HG03342 (cell line): ENCODE measurements around the gene ANO6.

Experiments
- ATAC-seq: cut with Tn5 transposase; IDR thresholded peaks from one replicate; pipeline ENCODE4 v1.9.1; 2021; ENCODE audit warnings: mild to moderate bottlenecking, moderate library complexity; ENCODE audit not compliant: unreplicated experiment

Gene ANO6

DNA sequence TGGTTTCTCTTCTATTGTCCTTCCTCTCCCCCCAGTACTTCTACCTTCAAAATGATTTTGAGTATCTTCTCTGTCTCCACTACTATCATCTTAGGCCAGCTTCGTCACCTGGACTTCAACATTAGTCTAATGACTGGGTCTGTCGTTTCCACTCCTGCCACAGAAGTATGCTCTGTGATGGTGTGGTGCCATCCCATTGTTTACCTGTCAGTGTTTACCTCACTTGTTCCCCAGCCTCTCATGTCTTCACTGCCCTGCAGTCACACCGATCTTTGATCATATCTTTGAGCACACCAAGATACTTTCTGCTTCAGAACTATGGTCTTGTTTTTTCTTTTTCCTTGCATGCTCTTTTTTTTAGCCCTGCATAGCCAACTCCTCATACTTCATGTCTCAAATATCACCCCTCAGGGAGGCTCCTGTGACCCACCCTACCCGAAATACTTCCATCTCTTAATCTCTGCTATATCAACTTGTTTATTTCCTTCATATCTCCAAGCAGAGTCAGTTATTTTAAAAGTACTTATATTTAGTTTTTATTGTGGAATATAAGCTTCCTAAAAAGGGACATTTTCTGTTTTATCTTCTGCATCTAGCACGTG, 60.4 kb downstream of the ANO6 start:
- ATAC-seq: no peak

DNA sequence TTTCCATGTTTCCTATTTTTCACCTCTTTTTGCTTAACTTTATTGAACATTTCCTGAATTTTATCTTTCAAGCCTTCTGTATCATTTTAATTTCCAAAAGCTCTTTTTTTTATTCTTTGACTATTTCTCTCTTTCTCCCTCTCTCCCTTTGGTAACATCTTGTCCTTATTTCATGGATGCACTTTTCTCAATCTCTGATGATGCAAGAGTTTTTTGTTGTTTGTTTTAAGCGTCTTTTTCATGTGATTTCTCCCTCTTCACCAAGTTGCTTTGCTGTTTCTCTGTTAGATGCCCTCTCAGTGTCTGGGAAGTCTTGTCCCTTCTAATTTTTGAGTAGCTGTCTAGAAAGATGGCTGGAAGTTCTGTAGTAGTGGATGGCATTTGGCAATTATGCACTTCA, 62.6 kb downstream of the ANO6 start:
- ATAC-seq: no peak

DNA sequence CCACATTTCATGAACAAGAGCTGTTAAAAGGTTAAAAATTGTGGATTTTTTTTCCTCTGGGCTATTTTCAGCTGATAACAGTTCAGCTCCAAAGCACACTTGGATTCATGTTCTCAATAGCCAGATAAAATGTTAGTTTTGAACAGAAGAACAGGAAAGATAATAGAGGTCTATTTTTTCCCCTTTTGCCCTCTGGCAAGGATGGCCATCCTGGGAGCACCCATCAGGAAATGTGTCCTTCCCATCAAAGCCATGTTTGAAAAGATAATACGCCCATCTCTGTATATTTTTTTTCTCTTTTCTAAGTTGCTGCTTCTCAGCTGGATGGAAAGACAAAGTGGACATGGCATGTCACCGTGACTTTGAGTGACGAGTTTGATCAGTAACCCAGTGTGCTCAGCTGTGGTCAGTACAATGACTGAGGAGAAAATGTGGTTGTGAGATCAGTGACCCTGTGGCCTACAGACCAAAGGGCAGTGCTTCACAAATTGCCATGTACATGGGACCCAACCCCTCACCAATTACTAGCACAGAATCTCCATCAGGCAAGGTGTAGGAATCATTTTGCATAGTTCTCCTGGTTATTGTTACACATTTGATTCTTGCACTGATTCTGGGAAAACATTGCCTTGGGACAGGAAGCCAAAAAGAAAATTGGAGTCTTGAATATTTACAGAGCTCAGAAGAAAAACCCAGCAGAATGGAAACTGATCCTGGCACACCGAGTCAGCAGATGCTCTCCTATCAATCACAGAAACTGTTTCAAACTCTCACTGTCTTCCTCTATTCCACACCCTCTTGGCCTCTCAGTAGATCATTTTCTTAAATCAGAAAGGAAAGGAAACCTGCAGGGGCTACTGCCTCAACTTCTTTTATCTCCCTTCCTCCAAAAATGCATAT, 64.3 kb downstream of the ANO6 start:
- no peak for ATAC-seq

DNA sequence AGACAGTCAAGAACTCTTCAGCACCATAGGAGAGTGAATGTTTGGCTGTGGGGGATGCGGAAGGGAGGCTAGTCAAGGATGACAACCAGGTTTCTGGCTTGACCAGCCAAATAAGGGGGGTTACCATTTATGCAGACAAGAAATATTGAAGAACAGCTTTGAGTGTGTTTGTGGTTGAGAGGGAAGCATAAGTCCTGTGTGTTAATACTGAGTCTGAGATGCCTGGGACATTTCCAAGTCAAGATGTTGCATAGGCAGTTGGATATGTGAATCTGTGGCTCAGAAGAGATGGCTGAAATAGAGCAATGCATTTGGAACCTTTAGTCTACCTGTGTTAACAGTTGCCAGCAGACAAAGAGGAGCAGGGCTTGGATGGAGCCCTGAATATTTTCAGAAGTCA, 66.1 kb downstream of the ANO6 start:
- no peak for ATAC-seq

DNA sequence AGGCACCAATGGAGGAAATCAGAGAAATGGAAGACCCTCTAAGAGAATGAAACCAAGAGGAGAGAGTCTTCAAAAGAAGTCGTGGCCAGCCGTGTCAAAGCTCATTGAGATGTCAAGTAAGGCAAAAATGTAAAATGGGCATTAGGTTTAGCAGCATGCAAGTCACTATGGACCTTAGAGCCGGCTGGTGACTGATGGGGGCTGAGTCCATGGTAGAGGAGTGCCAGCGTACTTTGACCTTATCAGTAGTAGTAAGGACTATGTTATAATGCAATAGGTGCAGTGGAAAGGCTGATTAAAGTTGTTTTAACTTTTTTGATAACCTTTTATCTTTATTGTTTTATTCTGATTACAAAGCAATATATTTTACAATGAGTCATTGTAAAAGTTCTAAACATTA, 66.5 kb downstream of the ANO6 start:
- no peak for ATAC-seq

DNA sequence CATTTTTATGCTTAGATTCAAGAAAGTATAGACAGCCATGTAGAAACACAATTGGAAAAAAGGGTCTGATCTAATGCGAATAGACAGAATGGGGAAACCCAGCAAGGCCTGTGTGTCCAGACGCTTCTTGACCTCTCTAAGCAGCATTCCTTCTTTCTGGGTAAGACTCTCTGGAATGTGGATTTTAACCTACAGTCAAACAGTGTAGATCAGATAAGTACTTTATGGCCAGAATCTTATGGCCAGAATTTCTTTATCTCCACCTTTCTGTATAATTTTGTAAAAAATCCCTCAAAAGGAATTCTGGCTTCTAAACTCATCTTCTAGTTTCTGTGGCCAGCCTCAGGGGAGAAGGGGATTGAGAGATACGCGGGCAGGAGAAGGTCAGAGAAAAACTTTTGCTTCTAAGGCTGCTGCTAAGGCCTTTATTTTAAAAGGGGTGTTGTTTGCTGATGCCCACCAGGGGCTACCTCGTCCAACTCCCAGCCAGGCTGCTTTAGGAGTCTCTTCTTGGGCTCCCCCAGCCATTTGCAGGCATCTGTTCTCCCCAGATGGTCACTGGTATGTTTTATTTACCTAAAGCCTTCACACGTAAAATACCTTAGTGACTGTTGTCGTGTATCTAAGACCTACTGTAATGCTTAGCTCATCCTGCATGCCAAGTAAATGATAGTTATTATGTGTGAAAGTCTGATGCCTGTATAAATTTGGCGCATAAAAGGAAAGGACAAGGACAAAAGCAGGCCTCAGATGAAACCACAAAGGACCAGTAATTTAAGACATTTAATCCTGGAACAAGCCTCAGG, 68.4 kb downstream of the ANO6 start:
- no peak for ATAC-seq

DNA sequence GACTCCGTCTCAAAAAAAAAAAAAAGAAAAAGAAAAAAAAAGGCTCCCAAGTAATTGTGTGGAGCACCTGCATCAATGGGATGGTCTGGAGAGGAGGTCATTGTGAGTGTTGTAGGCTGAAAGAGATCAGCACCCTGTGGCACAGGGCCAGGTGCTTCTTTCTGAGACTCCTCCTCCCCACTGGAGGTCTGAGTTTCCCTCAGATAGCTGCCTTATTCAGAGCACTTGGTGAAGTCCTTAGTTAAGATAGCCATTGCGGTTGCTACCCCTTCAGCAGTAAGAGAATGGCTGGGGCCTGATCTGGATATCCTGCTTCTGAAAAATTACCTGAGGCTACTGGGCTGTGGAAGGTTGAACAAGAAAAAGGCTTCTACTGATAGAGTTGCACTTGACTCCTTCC, 69.8 kb downstream of the ANO6 start:
- no peak for ATAC-seq

DNA sequence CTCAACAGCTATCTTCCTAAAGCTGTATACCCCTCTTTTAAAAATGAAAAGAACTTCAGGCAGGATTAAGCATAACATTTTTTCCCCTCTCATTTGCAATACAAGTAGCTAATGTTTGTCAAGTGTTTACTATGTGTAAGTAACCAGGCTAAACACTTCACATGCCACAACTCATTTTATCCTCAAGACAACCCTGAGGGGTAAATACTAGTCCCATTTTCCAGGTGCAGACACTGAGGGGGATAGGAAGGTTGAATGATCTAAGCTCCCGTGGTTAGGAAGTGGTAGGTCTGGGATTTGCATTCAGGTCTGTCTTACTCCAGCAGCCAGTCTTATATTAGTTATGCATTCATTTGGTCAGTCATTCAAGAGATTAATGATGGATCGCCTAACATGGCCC, 70.7 kb downstream of the ANO6 start:
- no peak for ATAC-seq

DNA sequence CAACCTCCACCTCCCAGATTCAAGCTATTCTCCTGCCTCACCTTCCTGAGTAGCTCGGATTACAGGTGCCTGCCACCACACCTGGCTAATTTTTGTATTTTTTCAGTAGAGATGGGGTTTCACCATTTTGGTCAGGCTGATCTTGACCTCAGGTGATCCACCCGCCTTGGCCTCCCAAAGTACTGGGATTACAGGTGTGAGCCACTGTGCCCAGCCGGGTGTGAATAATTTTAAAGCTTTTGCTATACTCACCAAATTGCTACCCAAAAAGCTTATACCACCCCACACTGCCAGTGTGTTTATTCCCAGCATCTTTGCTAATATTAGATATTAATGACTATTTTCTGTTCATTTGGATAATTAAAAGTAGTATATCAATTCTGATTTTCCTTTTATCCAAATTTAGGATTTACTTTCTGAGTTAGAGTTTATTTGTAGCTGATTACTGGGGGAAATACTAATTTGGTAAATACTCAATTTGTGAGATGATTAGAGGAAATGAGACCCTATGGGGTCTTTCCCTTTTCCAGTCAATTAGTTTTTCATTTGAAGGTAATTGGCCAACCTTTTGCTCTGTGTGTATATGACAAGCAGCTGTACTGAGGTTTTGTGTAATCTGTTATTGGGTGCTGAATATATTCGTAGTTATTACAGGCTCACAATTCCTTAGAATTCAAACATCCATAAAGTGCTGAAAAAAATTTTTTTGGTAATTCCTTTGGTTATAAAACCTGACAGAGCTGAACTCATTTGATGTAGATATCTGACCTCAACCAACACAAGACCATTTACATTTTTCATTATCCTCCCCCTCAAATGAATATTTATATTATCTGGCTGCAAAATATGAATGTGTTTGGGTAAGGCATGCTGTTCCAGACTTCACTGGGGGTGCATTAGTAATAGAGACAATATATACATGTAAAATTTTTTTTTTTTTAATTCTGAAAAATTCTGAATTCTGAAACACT, 73.6 kb downstream of the ANO6 start:
- no peak for ATAC-seq

DNA sequence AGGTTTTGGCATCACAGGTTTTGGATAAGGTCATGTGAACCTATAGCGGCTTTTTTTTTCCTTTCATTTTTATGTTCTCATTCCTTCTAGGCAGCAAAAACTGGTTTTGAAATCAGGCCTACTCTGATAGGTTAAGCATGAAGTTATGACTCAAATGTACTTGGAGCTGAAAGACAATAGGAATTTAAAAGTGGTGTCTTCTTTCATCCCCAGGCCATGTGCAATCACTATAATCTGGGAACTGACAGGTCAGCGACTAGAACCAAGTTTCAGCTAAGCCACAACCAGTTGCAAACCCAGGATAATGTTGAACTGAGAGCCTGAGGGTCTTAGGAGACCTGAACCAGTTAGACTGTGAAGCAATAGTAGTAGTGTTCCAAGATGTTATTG, 74.3 kb downstream of the ANO6 start:
- ATAC-seq: no peak

DNA sequence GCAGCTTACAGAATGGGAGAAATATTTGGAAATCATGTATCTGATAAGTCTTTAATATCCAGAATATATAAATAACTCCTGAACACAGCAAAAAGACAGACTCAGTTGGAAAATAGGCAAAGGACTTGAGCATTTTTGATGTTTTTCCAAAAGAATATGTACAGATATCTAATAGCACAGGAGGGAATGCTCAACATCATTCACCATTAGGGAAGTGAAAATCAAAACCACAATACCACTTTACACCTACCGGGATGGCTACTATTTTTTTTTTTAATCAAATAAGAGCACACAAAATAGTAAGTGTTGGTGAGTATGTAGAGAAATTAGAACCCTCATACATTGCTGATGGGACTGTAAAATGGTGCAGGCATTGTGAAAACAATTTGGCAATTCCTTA, 75.6 kb downstream of the ANO6 start:
- ATAC-seq: no peak

DNA sequence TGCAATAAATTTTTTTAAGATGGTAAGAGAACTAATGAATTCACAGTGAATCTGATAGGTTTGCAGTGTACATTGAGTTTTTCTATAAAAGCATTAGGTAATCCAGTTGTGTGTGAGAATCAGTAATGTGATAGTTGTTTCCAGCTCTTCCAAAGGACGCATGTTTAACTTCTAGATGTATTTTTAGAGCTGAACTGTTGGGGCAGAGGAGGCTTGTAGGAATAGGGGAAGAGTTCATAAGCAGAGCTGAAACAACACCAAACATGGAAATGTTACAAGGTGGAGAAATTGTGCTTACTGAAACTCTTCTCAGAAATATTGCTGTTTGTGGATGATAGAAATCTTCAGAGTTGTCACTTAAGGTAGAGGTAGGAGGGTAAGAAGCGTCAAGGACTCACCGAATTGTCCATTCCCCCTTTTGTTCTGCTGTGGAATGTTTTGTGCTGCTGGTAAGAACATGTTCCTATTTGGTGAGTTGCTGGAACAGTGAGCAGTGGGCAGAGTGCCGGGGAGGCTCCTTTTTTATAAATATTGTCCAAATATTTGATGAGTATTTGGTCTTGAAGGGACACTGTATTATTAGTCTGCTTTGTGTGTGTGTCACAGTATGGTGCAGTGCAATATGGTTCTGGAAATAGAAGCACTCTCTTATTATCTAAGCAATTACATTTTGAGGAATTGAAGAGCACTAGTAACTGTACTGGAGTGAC, 76.7 kb downstream of the ANO6 start:
- no peak for ATAC-seq

DNA sequence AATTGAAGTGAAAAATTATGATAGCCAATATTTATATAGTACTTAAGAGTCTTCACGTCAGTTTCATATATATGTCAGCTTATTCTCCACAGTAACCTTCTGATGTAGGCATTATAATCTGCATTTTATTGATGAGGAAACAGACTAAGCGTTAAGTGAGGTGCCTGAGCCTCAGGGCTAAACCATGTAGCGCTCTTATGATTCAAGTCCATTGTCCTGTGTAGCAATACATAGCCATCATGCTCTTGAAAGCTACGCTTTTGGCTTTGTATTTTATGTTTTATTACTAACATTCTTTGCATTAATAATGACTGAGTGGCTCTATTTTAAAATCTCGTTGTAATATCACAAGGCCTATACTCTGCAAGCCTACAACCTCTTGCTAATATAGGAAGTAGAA, 79.0 kb downstream of the ANO6 start:
- no peak for ATAC-seq

DNA sequence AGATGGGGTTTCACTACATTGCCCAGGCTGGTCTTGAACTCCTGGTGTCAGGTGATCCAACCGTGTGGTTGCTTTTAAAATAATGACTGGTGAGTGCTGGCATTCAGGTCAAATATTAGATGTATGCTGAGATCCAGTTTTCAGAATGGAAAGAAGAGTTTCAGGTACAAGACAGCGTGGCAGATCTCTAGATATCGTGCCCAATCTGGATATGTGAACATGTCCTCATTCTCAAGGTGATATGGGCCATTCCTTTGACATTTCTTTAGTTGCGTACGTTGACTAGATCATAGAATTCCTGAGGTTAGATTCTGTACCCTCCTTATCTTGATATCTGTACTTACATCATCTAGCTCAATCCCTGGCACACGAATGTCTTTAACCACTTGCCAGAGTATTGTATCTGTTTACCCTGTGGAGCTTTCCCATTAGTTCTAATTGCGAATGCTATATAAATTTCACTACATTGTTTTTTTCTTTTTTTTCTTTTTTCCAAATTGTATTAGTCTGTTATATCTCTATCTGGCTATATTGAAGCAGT, 80.2 kb downstream of the ANO6 start:
- ATAC-seq: no peak

DNA sequence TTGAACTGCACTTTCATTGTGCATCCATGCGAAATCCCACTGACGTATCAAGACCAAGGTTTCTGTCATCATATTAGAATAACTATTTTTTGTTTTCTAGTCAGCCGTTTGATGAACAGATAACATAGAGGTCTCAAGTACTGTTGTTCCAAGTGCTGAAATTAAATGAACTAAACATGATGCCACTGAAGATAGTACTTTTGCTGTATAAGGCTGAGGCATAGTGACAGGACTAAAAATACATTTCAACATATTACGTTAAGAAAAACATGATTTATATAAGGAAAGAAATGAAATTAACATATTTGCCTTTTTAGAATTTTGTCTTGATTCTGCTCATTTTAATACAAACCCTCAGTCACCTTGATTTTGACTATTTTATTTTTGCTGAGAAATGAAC, 82.2 kb downstream of the ANO6 start:
- ATAC-seq: no peak

DNA sequence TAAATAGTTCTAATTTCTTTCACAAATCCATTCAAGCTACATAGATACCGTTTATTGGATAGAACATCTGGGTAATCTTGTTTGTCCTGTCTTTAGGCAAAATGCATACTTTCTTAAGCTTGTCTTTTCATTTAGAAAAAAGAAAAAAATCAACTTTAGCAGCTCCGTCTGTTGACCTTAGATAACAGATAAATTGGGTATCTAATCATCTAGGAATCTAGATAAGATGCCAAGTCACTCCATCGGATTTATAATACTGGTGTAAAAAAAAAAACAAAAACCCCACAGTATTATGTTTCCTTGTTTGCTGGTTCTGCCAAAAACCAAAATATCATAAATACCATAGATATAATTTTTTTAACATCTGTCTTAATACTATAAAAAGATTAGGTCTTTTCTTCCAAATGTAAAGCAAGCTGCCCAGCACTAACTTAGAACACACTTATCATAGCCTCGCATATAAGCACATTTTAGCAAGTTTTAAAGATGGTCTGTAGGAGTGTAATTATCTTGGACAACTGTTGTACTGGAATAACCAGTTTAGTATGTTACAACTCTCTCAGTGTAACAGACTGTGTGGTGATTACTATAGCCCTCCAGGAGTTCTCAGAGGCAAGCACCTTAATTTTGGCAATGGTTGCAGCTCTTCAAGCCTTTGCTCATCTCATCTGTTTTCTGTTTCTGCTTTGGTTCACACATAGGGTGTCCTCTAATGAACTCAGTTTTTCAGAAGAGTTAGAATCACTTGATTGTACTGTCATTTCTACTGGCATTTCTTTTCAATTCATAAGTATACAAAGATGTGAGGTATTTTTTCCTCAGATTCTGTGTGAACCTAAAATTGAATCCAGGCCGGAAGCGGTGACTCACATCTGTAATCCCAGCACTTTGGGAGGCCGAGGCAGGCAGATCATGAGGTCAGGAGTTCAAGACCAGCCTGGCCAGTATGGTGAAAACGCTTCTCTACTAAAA, 83.1 kb downstream of the ANO6 start:
- ATAC-seq: no peak

DNA sequence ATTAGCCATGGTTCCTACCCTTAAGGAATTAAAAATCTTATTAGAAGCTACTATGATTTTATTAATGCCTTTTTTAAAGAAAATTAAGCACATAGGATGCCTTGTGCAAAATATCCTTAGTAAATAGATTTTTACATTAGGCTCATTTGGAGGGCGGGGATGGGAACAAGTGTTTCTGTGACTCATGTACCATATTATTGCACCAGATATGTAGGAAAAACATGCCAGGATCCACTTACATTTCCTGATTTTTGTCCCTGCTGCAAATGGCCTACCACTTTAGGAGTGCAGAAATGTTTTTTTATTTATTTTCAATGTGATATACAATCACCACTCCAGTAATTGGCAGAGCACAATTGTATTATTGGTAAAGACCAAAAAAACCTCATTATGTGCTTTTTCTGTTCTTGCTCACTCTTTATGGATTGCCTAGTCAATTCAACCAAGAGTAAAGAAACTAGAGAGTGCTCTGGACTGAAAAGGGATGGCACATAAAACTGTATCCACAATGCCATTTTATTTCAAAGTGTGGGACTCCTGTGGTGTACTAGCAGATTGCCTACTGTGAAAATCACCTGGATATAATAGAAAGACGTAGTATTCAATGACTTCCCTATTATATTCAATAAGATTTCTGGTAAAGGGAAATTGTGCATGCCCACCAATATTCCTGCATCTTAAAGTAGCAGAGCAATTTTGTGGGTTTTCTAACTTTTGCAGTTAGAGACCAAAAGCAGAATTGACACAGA, 86.9 kb downstream of the ANO6 start:
- no peak for ATAC-seq

DNA sequence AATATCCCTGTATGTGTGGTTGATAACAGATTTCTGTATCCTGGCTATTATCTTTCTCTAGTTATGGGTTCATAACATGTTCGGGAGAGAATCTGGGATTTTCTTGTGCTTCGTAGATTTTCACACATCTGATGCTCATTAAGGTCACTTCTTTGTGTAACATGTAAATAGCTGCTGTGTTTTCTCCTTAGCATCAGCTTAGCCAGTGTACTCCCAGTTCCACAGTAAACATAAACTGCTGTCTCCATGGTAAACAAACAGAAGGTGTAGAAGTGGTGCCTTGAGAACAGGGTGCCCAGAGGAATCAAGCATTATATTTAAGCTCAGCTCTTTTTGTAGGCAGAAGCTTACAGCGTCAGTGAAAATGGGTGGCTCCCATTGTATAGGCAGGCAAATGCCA, 88.0 kb downstream of the ANO6 start:
- no peak for ATAC-seq
